ENCODE data around the gene RNF214. TPM values are rescaled to one million over a fixed set of nuclear protein-coding genes. Genes with fewer than 3 reads are reported as not detected.

Gene RNF214
- total and polyA plus RNA-seq, 3 donors from 2014 or later = 37.8 to 48.9 (median 44.9) TPM

- H3K4me1 ChIP-seq = no peaks in the 10 kb centered on the region
- intact Hi-C loops (cut with DNase I; ENCODE audit: low total_unique reads) = no loop called here
- DNase-seq = no peak
- no peaks in the 10 kb centered on the region for H3K36me3 ChIP-seq (ENCODE audit: low read depth, missing control alignments)
- H3K27ac ChIP-seq = no peak overlapping the region
- no peak for TF ChIP-seq CTCF (IDR thresholded peaks at IDR 0.05)
- no peak for TF ChIP-seq POLR2A (IDR thresholded peaks at IDR 0.05)
- H3K4me3 ChIP-seq = no peak overlapping the region
- H3K27me3 ChIP-seq = no peaks in the 10 kb centered on the region
- 82 to 88% methylated on average over 2 of the region's 2 CpGs for WGBS, 2 donors
- no peaks in the 10 kb centered on the region for H3K9me3 ChIP-seq
Measured at GRCh38 chr11:117278347-117278746, 45.9 kb downstream of the RNF214 start.

- WGBS, 2 donors = 73 to 76% methylated on average over 4 of the region's 4 CpGs
- no peak for DNase-seq
- H3K36me3 ChIP-seq (ENCODE audit: low read depth, missing control alignments) = no peaks in the 10 kb centered on the region
Measured at GRCh38 chr11:117279711-117280376, 47.4 kb downstream of the RNF214 start.

GRCh38 chr11:117281159-117281558 is 48.7 kb downstream of the RNF214 start:
- no peak overlapping the region for H3K4me3 ChIP-seq
- peak; percentile 49 for DNase-seq
- intact Hi-C loops (cut with DNase I; ENCODE audit: low total_unique reads) = no loop called here
- no peak for TF ChIP-seq POLR2A (IDR thresholded peaks at IDR 0.05)
- TF ChIP-seq CTCF (IDR thresholded peaks at IDR 0.05) = no peak
- no peaks in the 10 kb centered on the region for H3K4me1 ChIP-seq
- WGBS, 2 donors = 45 to 59% methylated on average over 6 of the region's 6 CpGs
- no peaks in the 10 kb centered on the region for H3K27me3 ChIP-seq
- no peaks in the 10 kb centered on the region for H3K9me3 ChIP-seq
- no peaks in the 10 kb centered on the region for H3K36me3 ChIP-seq (ENCODE audit: low read depth, missing control alignments)
- no peak overlapping the region for H3K27ac ChIP-seq

More at GRCh38 chr11:117279711-117280376, 47.4 kb downstream of the RNF214 start:
- no peaks in the 10 kb centered on the region for H3K4me1 ChIP-seq
- no peak overlapping the region for H3K27ac ChIP-seq
- intact Hi-C loops (cut with DNase I; ENCODE audit: low total_unique reads) = no loop called here
- H3K27me3 ChIP-seq = no peaks in the 10 kb centered on the region
- no peak overlapping the region for H3K4me3 ChIP-seq
- H3K9me3 ChIP-seq = no peaks in the 10 kb centered on the region
- TF ChIP-seq CTCF (IDR thresholded peaks at IDR 0.05) = no peak
- no peak for TF ChIP-seq POLR2A (IDR thresholded peaks at IDR 0.05)

- 96% methylated on average over 3 to 7 of the region's 7 CpGs for WGBS, 2 donors
- TF ChIP-seq CTCF (IDR thresholded peaks at IDR 0.05) = no peak
- Histone ChIP-seq H3K27me3 (no peaks in the 10 kb centered on the region), H3K9me3 (no peaks in the 10 kb centered on the region), H3K4me3 (no peak overlapping the region), H3K36me3 (ENCODE audit: low read depth, missing control alignments) (no peaks in the 10 kb centered on the region), H3K27ac (no peak overlapping the region), H3K4me1 (no peaks in the 10 kb centered on the region)
- intact Hi-C loops (cut with DNase I; ENCODE audit: low total_unique reads) = no loop called here
- DNase-seq = no peak
Measured at GRCh38 chr11:117281869-117282268, 49.4 kb downstream of the RNF214 start.

- no peaks in the 10 kb centered on the region for H3K9me3 ChIP-seq
- WGBS, 2 donors = 92 to 98% methylated on average over 3 of the region's 3 CpGs
- H3K27ac ChIP-seq = no peak overlapping the region
- TF ChIP-seq CTCF (IDR thresholded peaks at IDR 0.05) (no peak), POLR2A (IDR thresholded peaks at IDR 0.05) (no peak)
- no peak for DNase-seq
- no peak overlapping the region for H3K4me3 ChIP-seq
- intact Hi-C loops (cut with DNase I; ENCODE audit: low total_unique reads) = no loop called here
- H3K4me1 ChIP-seq = no peaks in the 10 kb centered on the region
- no peaks in the 10 kb centered on the region for H3K36me3 ChIP-seq (ENCODE audit: low read depth, missing control alignments)
- no peaks in the 10 kb centered on the region for H3K27me3 ChIP-seq
Measured at GRCh38 chr11:117282956-117283355, 50.5 kb downstream of the RNF214 start.
